ENCODE results near the gene EIF2AK3.
"Not testable (repeated sequence)": the region's sequence is repeated elsewhere in the genome, so short reads cannot be mapped to it uniquely, and the experiment has no call there.

EIF2AK3 gene

GRCh38 chr2:88591698-88592097 lies 35.6 kb downstream of the EIF2AK3 start:
- no peak for DNase-seq

GRCh38 chr2:88590998-88591613 lies 36.2 kb downstream of the EIF2AK3 start:
- DNase-seq = peak; percentile 46

DNA sequence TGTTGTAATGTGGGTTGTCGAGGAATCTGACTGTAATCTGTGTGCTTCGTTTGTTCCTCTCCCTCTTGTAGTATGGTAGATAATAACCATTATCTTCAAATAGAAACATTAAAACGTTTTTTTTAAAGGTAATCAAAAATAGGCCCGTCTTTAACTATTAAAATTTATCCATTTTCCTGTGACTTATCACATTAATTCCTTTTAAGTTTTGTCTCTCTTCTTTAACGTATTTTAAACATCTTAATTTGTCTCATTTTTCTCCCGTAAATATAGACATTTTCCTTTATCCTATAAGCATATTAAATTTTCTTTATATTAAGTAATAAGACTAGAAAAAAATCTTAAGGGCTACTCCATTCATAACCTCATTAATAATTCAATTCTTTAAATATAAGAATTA lies 41.3 kb downstream of the EIF2AK3 start:
- no peak for DNase-seq

- DNase-seq = no peak
These were observed 45.2 kb downstream of the EIF2AK3 start for GRCh38 chr2:88582030-88582429.

DNA sequence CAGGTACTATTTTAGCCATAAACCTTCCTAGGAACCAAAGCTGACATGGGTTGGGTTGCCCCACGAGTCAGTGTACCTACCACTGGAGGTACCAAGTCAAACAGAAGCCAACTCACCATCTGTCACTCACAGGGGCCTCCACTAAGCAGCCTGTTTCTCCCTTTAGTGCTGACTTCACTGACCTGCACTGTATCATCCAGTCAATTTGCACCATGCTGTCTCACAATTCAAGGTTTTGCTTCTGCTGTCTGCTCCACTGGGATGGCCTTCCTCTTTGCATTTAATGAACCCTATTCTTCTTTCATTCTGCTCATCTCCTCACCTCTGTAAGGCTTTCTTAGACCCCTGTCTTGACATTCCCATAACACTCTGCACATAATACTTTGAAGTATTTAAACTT lies 47.2 kb downstream of the EIF2AK3 start:
- DNase-seq = no peak

DNA sequence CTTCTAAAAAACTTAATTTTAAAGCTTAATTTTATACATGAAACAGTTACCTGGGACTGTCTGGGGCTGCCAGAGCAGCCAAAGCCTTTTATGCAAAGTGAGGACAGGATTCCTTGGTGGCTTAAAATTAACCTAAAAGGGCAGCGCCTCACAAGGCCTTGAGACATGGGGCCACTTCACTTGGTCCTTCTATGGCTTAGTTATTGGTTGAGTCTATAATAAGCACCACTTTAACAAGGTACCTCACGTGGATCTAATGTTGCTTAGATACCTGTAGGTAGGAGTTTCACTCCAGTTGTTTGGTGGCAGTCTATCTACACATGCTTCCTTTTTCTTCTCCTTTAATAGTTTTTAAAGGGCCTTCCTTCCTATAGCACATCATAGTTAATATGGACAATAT lies 51.6 kb downstream of the EIF2AK3 start:
- DNase-seq = no peak

DNA sequence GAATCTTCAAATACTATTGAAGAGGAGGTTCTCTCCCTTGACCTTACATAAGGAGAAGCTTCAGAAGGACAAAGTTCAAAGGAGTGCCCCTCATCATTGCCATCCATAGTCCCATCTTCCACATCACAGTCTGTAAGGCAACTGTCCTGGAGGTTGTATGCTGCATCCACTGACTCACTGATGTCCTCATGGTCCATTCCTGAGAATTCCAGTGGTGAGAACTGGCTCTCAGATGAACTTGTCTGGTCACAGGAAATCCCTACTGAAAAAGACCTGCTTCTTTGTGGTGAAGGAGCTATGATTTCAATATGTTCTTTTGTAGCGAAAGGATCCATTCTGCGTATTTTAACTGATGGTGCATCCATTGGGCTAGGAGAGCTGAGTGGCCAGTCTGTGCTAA lies 52.2 kb downstream of the EIF2AK3 start:
- no peak for DNase-seq

GRCh38 chr2:88574445-88574844 lies 52.8 kb downstream of the EIF2AK3 start:
- no peak for DNase-seq

DNA sequence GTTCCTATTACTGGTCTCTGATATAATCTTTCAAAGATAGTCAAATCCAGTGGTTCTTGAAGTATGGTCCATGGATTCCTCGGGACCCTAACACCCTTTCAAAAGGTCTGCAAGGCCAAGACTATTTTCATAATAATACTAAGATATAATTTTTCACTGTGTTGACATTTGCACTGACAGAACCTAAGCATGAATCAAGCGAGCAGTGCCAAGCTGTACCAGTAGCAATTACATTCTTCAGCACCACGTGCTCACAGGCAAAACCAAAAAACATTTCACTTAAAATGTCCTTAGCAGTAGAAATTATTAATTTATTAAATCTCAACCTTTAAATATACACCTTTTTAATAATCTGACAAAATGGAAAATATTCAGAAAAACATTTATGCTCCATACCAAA lies 59.1 kb downstream of the EIF2AK3 start:
- no peak for DNase-seq

DNA sequence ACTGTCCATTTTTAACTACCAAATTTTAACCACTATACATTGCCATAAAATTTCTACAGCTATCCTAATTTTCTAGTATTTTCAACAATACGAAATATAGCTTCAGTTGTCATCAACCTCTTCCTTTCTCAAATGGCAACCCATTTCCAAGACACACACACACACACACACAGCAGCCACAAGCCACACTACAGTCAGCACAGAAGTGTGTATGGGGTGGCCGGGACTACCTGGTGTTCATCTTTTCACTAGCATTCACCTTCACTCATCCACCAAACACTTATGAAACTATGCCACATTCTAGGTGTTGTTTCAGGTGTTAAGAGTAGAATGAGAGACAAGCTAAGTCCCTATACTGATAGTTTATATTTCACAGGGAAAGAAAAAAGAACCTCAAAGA lies 62.9 kb downstream of the EIF2AK3 start:
- no peak for DNase-seq

DNA sequence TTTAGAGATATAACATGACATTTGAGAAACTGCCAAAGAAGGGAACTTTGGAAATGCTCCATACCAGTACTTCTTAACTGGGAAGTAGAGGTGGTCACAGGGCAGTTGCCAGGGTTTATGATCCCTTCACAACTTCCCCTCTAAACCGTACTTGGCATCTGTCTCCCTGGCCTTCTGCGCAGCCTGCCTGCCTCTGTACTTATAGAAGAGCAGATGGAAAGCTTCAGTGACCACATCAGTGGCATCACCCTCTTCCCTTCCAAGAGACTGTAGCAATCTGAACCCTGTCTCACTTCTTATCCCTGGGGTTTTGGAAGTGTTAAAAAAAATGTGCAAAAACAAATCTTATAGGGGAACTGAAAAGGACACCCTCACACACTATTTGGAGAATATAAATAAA lies 64.1 kb downstream of the EIF2AK3 start:
- no peak for DNase-seq

- no peak for DNase-seq
These were observed 65.4 kb downstream of the EIF2AK3 start for GRCh38 chr2:88561646-88562388.

DNA sequence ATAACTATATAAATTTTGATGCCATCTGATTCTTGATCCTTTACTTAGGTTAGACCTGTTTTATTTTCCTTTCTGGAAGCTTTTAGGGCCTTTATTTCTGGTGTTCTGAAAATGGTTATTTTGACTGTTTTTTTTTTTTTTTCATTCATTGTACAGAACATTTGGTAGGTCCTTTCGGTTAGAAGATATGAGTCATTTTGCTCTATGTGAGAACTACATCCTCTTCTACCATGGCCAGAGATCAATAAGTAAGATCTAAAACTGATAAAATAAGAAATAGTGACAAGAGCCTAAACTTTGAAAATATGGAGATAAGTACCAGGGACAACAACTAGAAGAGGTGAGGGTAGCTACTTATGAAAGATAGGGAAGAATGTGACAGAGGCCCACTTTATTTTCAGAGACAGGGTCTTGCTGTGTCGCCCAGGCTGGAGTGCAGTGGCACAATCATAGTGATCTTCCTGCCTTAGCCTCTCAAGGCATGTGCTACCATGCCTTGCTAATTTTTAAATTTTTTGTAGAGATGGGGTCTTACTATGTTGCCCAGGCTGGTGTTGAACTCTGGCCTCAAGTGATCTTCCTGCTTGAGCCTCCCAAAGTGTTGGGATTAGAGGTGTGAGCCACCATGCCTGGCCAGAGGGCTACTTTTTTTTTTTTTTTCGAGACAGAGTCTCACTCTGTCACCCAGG lies 66.5 kb downstream of the EIF2AK3 start:
- DNase-seq = no peak

DNA sequence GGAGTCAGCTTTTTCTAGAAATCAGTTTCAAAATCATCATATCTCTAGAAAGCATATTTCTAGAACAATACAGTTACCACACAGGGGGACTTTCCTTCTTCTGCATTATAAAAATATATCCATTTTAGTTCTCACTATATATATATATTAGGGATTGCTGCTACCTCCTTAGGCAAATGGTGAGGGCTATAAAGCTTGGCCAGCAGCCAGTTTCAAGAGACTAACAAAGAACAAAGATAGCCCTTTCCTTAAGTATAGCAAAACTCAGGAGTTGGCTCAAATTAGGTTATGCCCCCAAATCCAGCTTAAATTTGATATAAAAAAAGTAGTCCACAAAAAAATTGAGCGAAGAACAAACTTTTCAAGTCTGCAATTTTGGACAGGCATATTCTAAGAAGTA lies 70.0 kb downstream of the EIF2AK3 start:
- DNase-seq = no peak

DNA sequence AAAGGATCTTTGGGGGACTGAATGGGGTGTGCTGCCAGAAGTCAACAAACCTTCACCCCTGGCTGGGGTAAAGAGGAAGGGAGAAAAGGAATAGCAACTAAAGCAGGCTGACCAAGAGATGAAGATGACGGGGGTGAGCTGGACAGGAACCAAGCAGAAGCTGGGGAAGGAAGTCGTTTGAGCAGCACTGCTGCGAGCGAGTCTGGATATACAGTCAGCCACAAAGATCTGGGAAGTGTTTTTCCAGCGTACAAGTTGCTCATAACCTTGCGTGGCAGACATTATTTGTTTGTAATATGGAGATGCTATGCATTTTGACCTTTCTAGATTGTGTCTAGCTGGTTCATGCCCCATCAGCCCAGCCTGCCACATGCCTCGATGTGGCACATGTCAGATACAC lies 71.2 kb downstream of the EIF2AK3 start:
- DNase-seq = no peak

GRCh38 chr2:88554189-88554588 lies 73.1 kb downstream of the EIF2AK3 start:
- no peak for DNase-seq

DNA sequence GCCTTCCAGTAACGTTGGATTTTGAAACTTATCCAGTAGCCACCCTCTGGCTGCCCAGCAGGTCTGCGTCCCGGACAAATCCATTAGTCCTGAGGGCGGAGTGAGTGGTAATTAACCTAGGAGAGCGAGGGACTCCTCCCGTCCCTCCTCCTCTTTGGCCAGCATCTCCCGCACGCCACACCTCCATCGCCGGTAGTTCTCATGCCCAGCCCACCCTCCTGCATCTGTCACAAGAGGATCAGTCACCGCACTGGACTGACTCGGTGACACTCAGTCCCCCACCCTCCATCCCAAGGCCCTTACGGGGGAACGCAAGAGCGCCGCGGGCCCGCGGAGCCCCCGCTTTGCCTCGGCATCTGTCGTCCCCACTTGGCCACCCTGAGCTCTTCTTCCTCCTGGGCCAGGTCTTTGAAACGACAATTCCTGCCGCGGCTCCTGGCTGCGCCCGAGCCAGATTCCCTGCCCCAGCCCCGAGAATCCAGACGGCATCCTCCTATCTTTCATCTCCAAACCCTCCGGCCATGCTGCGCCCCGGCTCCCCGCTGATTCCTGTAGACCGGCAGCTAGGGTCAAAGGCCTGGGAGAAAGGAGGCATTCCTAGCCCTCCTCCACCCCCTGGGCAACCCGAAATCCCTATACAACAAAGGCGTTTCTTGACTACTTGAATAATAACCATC lies 77.5 kb downstream of the EIF2AK3 start:
- DNase-seq = no peak

DNA sequence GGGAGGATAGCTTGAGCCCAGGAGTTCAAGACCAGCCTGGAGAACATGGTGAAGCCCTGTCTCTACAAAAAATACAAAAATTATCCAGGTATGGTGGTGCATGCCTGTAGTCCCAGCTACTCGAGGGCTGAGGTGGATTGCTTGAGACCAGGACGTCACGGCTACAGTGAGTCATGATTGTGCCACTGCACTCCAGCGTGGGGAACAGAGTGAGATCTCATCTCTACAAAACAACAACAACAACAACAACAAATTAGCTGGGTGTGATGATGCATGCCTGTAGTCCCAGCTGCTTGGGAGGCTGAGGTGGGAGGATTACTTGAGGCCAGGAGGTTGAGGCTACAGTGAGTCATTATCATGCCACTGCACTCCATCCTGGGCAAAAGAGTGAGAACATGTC lies 81.0 kb downstream of the EIF2AK3 start:
- not testable (repeated sequence) for DNase-seq

DNA sequence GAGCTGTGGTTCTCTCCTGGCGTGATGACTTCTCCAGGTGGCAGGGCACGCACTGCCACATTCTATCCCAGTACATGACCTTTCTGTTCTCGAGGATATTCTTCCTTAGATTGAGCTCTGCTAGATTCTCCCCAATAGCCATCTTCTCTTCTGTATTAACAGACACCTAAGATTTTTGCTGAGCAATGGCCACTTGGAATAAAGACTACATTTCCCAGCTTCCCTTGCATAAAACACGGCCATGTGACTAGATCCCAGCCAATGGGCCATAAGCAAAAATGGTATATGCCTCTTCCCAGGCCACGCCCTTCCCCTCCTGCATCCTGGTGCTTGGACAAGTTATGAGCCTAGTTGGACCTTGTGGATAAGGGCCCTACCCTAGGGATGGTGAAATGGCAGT lies 82.1 kb downstream of the EIF2AK3 start:
- no peak for DNase-seq

DNA sequence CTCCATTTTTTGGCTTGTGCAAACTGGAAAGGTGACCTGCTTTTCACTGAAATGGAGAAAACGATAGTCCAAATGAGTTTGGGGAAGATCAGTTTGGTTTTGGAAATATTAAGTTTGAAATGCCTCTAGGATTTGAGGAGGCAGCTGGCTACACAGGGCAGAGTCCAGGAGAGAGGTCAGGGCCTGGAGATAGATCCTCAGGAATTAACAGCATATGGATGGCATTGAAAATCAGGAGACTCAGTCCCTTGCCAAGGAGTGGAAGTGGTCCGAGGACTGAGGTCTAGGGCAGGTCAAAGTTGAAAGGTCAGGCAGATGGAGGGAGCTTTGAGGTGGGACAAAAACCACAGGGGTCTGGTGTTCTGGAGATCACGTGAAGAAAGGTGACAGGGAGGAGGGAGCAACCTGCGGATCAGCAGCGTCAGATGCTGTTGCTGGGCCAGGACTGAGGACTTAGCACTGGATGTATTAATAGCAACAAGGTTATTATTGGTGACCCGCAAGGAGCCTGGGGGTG lies 83.7 kb downstream of the EIF2AK3 start:
- DNase-seq = no peak

- DNase-seq = no peak
These were observed 84.6 kb downstream of the EIF2AK3 start for GRCh38 chr2:88542668-88543067.

DNA sequence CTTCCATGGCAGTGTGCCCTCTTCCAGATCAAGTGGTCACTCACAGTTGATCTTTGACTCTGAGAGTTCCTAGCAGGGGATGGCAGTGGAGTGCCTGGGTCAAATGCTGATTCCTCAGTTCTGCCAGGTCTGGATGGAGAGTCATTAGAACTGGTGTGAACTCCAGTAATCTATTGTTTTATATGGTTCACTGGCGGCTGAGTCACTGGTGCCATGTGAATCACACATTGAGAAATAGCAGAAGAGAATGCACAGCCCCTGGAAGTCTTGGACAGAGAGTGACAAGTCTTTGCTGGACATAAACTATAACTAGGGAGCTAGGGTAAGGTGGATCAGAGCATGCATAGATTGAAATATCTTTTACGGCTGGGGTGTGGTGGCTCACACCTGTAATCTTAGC lies 86.9 kb downstream of the EIF2AK3 start:
- DNase-seq = no peak

DNA sequence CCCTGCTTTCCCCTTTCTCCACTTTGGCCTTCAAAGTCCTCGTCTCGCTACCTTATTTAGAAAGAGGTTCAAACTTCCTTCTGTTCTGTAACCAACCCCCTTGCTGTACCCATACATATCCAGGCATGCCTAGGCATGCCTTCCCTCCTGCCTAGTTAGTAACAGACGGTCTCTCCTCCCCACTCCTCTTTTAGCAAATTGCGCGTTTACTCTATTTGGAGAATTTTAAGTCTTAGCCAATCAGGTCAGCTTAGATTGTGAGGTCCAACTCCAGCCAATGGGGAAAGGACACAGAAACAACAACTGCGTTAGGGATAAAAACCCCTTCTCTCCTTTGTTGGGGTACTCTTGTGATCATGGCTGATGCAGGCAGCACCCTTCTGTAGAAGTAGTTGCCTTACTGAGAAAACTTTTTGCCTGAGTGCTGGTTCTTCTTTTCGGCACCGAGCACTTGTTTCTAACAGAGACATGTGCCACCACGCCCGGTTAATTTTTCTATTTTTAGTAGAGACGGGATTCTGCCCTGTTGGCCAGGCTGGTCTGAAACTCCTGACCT lies 88.8 kb downstream of the EIF2AK3 start:
- no peak for DNase-seq
